H4 (cell line): ENCODE results near the gene PTCH1. TPM values are rescaled to one million over a fixed set of nuclear protein-coding genes. Genes with fewer than 3 reads are reported as not detected.

ENCODE experiments used
- DNase-seq: peaks from one replicate; pipeline ENCODE4 v3.0.0-alpha.2; 2015; ENCODE audit warnings: low spot score
- total RNA-seq: library from RNA; depleted of rRNA; stranded (reverse); fragments of >200 nt; shearing (Covaris generic); gene quantifications from 2 replicates; pipeline ENCODE4 v1.2.3, GENCODE V29; 2014; rRNA removed

Gene PTCH1
- 7.5 and 12.3 TPM in 2 replicates for total RNA-seq

GRCh38 chr9:95516734-95517558 lies at the start of gene PTCH1:
Gene PTCH1, minus strand, starts transcription at chr9:95516971.
- peak; percentile 48 for DNase-seq

- DNase-seq = no peak
These were observed 49.2 kb upstream of the PTCH1 start for GRCh38 chr9:95565982-95566381.

- no peak for DNase-seq
These were observed 45.1 kb upstream of the PTCH1 start for GRCh38 chr9:95561913-95562312.

DNA sequence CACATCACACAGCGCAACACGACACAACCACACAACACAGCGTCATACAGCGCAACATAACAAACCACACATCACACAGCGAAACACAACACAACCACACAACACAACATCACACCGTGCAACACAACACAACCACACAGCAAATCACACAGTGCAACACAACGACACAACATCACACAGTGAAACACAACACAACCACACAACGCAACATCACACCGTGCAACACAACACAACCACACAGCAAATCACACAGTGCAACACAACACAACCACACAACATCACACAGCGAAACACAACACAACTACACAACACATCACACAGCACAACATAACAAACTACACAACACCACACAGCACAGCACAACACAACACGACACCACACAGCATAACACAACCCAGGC lies 40.4 kb upstream of the PTCH1 start:
- no peak for DNase-seq

DNA sequence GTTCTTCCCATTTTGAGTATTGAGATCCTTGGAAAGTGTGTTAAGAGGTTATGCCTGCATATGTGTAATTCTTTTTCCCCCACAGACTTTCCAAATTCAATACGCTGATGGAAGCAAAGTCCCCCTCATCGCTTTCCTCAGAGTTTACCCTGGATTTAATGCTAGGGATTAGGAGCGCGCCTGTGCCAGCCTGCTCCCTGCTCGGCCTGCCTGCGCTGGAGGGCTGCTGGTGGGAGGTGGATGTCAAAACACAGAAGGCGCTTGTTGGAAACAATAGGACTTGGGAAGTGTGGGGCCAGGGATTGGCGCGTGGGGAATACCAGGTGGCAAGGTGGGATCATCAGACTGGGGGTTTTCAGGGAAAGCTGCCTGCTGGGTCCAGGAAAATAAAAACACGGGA lies 39.8 kb upstream of the PTCH1 start:
- no peak for DNase-seq

- no peak for DNase-seq
These were observed 36.2 kb upstream of the PTCH1 start for GRCh38 chr9:95552814-95553546.

- no peak for DNase-seq
These were observed 35.5 kb upstream of the PTCH1 start for GRCh38 chr9:95552255-95552654.

DNA sequence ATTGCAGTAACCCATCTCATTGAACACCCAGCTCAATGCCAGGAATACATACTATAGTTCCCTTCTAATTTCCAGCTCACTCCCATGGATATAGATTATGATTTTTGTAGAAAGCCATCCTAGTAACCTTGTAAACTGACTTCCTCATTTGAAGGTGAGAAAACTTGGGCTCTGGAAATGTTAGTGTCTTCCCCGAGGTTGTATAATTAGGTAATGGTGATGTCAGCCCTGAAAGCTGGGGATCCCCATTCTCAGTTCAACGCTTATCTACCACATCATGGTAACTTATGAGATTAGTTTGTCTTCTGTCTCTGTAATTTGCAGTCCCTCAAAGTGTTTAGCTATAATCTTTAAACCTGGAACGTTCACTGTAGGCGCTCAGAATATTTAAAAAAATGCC lies 34.6 kb upstream of the PTCH1 start:
- no peak for DNase-seq

- no peak for DNase-seq
These were observed 29.2 kb upstream of the PTCH1 start for GRCh38 chr9:95545831-95546567.

GRCh38 chr9:95533996-95534680 lies 17.4 kb upstream of the PTCH1 start:
- DNase-seq = no peak

DNA sequence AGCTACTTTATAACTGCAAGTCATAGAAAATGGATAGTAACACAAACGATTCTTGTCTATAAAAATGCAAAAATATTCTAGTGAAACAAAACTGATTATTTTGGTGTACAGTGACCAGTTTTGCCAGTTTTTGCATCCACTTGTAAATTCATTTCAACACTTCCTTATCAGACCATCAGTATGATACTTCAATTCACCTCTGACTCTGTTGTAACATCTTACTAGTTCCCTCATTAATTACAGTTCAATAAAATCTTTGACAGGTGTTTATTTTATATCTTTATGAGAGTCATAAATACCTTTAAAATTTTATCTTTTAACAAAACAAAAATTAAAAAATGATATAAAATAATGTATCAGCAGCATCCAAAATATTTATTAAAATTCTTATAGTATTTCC lies 13.1 kb upstream of the PTCH1 start:
- DNase-seq = no peak

GRCh38 chr9:95528908-95529502 lies 12.2 kb upstream of the PTCH1 start:
- no peak for DNase-seq

DNA sequence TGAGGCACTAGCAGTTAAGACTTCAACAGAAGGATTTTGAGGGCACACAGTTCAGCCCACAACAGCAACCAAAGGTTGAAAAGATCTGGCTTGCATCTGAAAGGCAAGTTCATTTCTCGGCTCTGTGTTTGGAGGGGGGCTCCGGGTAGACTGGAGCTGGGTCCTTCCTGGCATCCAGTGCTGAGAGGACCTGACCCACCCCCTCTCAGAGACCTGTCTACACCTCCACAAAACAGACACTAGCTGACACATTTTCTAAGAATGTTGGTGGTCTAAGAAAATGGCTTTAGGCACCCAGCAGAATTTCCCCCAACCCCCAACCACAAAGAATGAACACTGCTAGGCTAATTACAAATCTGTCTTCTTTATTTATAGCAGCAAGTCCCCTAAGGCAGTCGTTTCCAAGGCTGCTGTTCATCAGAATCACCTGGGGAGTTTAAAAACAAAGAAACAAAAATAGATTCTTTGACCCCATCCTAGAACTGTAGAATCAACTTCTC lies 6.2 kb upstream of the PTCH1 start:
- no peak for DNase-seq

DNA sequence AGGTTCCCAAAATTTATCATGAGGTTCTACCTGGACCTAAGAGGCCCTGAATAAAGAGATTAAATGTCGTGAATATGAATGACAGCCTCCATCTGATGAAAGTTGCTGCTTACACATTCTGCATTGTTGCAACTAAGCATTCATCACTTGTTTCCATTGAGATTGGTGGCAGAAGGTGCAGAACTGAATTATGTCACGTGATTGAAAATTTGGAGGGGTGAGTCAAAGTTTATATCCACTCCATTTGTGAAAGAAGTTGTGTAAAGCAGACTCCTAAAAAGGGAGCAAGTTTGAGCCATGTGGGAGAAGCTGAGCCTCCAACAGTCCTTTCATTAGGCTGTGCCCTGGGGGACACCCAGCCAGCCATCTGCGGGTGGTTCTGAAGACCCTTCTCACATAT lies 4.9 kb upstream of the PTCH1 start:
- DNase-seq = no peak

GRCh38 chr9:95517559-95518425 lies 1.0 kb upstream of the PTCH1 start:
- DNase-seq = no peak

DNA sequence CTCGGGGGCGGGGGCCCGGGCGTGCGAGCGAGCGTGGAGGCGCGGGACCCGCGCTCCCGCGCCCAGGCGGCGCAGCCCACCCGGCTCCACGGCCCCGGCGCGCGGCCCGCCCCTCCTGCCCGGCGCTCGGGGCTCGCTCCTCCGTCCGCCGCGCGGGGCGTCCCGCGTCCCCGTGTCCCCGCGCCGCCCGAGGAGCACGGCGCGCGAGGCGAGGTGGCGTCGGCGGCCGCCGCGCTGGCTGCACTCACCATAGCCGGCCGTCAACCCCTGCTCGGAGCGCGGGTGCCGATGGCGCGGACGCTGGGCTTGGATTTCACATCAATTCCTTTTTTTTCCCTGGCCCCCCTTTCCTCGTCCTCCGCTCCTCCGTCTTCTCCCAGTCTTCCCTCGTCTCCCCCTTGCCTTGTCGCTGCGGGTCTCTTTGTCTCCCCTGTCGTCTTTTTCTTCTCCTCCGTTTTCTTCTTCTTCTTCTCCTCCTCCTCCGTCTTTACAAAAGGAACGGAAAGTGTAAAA lies 494 bp downstream of the PTCH1 start:
- DNase-seq = no peak

GRCh38 chr9:95515272-95516113 lies 1.3 kb downstream of the PTCH1 start:
- DNase-seq = no peak

DNA sequence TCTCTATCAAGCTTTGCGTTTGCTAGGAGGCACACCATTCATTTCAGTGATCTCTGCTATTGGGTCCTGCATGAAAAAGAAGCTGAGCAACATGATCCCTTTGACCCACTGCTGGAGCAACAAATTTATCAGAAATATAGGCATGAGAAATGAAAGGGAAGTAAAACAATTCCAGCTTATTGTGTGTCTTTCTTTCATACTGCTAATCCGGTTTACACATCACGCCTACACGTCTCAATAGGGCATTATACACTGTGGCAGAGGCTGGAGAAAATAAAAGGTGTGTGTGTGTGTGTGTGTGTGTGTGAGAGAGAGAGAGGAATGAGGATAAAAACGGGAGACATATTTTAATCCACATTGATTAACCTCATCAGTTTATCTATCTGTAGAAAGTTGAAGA lies 2.4 kb downstream of the PTCH1 start:
- DNase-seq = no peak

GRCh38 chr9:95513711-95514110 lies 3.1 kb downstream of the PTCH1 start:
- no peak for DNase-seq
